GM10266 (cell line): Measurements from ENCODE around the gene SERPINA5.

Experiments
- DNase-seq: peaks from one replicate; pipeline ENCODE4 v3.0.0; 2012; ENCODE audit errors: extremely low spot score
- TF ChIP-seq, protein P1 (sequence below): IDR thresholded peaks from 2 replicates; pipeline ENCODE4 v1.5.1; 2012; ENCODE audit warnings: mild to moderate bottlenecking, low read depth; ENCODE audit not compliant: control insufficient read depth, insufficient read depth; ENCODE audit errors: missing control alignments

SERPINA5 gene

GRCh38 chr14:94540031-94540794, 41.0 kb upstream of the SERPINA5 start:
- DNase-seq = no peak
- TF ChIP-seq, protein P1, sequence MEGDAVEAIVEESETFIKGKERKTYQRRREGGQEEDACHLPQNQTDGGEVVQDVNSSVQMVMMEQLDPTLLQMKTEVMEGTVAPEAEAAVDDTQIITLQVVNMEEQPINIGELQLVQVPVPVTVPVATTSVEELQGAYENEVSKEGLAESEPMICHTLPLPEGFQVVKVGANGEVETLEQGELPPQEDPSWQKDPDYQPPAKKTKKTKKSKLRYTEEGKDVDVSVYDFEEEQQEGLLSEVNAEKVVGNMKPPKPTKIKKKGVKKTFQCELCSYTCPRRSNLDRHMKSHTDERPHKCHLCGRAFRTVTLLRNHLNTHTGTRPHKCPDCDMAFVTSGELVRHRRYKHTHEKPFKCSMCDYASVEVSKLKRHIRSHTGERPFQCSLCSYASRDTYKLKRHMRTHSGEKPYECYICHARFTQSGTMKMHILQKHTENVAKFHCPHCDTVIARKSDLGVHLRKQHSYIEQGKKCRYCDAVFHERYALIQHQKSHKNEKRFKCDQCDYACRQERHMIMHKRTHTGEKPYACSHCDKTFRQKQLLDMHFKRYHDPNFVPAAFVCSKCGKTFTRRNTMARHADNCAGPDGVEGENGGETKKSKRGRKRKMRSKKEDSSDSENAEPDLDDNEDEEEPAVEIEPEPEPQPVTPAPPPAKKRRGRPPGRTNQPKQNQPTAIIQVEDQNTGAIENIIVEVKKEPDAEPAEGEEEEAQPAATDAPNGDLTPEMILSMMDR = peak; percentile 20

DNA sequence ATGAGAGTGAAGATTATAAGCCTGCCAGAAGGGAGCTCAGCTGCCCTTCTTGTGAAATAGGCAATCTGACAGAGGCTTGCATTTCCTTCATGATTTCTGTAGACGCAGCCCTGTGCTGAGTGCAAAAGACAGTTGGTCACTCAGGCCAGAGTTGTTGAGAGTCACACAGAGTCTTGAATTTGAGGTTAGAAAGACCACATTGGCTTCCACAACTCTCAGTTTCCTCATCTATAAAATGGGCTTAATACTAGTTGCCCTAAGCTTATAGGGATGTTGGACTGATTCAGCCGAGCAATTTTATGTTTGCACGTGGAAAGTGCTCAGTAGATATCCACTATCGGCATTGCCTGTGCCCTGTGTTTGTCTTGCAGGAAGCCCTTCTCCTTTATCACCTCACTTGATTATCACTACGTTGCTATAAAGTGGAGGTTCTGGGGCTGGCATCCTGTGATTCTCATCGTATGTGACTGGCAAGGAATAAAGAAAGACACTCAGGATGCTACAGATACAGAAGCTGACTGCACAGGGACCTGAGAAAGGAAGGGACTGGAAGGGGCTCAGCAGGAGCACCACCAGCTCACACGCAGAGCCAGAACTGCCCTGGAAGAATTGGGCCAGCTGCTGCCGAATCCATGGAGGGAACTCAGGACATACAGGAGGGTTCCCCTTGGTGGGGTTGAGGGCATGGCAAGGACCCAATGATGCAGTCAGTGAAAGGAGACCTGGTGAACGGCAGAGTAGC, 39.8 kb upstream of the SERPINA5 start:
- no peak for DNase-seq
- TF ChIP-seq, protein P1 = no peak

GRCh38 chr14:94542111-94542810, 39.0 kb upstream of the SERPINA5 start:
- TF ChIP-seq, protein P1 = no peak
- DNase-seq = no peak

- DNase-seq = no peak
- TF ChIP-seq, protein P1 = no peak
Observed at GRCh38 chr14:94542811-94543440, 38.3 kb upstream of the SERPINA5 start.

DNA sequence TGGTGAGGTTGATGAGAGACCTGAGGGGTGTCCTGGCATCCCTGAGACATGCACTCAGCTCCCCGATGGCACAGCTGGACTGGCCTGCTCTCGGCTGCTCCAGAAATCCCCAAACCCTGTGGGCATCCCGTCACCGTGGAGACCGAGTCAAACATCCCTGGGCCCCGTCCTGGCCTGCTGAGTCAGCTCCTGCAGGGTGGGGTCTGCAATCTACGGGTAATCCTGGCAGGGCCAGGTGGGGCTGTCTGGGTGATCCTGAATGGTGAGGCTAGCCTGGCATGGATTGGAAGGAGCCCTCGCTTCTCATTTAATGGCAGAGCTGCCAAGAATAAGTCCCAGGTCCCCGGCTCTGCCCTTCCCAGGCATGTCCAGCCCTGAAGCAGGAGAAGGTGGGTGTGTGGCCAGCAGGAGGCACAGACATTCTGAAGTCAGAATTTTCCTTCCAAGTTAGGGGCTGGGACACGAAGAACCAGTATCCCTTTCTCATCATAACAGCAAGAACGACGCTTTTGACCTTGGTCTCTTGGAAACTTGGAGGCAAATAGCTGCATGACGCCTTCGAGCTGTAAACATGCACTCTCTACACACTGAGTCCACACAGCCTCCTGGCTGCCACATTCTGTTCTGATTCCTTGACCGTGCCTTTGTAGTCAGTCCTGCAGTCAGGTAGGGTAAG, 37.6 kb upstream of the SERPINA5 start:
- DNase-seq = no peak
- TF ChIP-seq, protein P1 = no peak

DNA sequence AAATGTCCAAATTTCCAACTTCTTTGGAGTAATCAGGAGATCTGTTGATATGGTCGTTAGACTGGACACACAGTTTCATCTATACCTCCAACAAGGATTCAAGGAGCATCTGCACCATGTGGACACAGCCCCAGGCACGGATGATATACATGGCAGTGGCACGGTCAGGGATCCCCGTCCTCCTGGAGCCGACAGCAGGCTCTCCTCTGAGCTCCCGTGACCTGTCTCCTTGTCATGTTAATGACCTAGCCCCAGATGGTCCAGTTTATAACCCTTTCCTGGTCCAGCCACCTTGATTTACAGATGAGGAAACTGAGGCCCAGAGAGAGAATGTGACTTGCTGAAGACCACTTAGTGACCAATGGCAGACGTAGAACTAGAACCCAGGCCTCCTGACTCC, 36.5 kb upstream of the SERPINA5 start:
- no peak for DNase-seq
- TF ChIP-seq, protein P1 = no peak
